ENCODE data around the gene ASPSCR1. TPM values are rescaled to one million over a fixed set of nuclear protein-coding genes. Genes with fewer than 3 reads are reported as not detected.

Gene ASPSCR1
- total and polyA plus RNA-seq, 8 donors, result 11.7 to 143 (median 55.6) TPM

- Histone ChIP-seq H3K9me3 (no peaks in the 10 kb centered on the region), H3K36me3 (peaks cover 41 to 72% (median 68%) of the 10 kb centered on the region in 4 donors), H3K4me1 (peaks cover 28 to 55% (median 47%) of the 10 kb centered on the region in 4 donors), H3K27ac (no peak overlapping the region), H3K27me3 (no peaks in the 10 kb centered on the region), H3K4me3 (no peak overlapping the region)
- no peak for TF ChIP-seq POLR2AphosphoS5 (IDR thresholded peaks at IDR 0.05)
- TF ChIP-seq EP300 (IDR thresholded peaks at IDR 0.05), result no peak
- TF ChIP-seq POLR2A (IDR thresholded peaks at IDR 0.05), result no peak
- TF ChIP-seq CTCF (IDR thresholded peaks at IDR 0.05), result no peak
- 90 to 95% (median 93%) methylated on average over 19 to 28 of the region's 28 CpGs for WGBS, 5 donors
- DNase-seq, result no peak
- intact Hi-C loops (cut with DNase I; ENCODE audit: low total_unique reads), result no loop called here
Measured at GRCh38 chr17:82053556-82054263, 76.3 kb downstream of the ASPSCR1 start.

GRCh38 chr17:82054351-82055022 lies 77.1 kb downstream of the ASPSCR1 start:
- DNase-seq, result no peak
- H3K27ac ChIP-seq, result no peak overlapping the region
- WGBS, 5 donors, result 84 to 93% (median 87%) methylated on average over 21 to 38 of the region's 38 CpGs
- peaks cover 28 to 50% (median 42%) of the 10 kb centered on the region in 4 donors for H3K4me1 ChIP-seq
- TF ChIP-seq EP300 (IDR thresholded peaks at IDR 0.05) (no peak), POLR2A (IDR thresholded peaks at IDR 0.05) (no peak), CTCF (IDR thresholded peaks at IDR 0.05) (no peak), POLR2AphosphoS5 (IDR thresholded peaks at IDR 0.05) (no peak)
- H3K27me3 ChIP-seq, result no peaks in the 10 kb centered on the region
- no peaks in the 10 kb centered on the region for H3K9me3 ChIP-seq
- H3K4me3 ChIP-seq, result no peak overlapping the region
- intact Hi-C loops (cut with DNase I; ENCODE audit: low total_unique reads), result no loop called here
- H3K36me3 ChIP-seq, result peaks cover 49 to 72% (median 68%) of the 10 kb centered on the region in 4 donors

GRCh38 chr17:82055023-82055964 lies 77.9 kb downstream of the ASPSCR1 start:
- intact Hi-C loops (cut with DNase I; ENCODE audit: low total_unique reads), result no loop called here
- 76 to 85% (median 77%) methylated on average over 10 to 26 of the region's 26 CpGs for WGBS, 5 donors
- Histone ChIP-seq H3K4me1 (peaks cover 25 to 42% (median 33%) of the 10 kb centered on the region in 4 donors), H3K27me3 (no peaks in the 10 kb centered on the region), H3K36me3 (peaks cover 54 to 72% (median 70%) of the 10 kb centered on the region in 4 donors), H3K4me3 (no peak overlapping the region), H3K27ac (no peak overlapping the region), H3K9me3 (no peaks in the 10 kb centered on the region)
- TF ChIP-seq CTCF (IDR thresholded peaks at IDR 0.05) (no peak), POLR2AphosphoS5 (IDR thresholded peaks at IDR 0.05) (no peak), EP300 (IDR thresholded peaks at IDR 0.05) (no peak)
- no peak for DNase-seq

All from stomach (tissue), 9 donors.